Frontal cortex (tissue), 4 donors: Measurements from ENCODE around the gene ZFP36L1. TPM values are rescaled to one million over a fixed set of nuclear protein-coding genes. Genes with fewer than 3 reads are reported as not detected.

ENCODE experiments used
- DNase-seq, 2 donors: peaks; one replicate each; pipeline ENCODE4 v3.0.0; 2012; ENCODE audit warnings: low spot score in 2 of 2
- FAIRE-seq: peaks from 2 replicates; lab custom pipeline; 2012; peaks lifted over from hg19 to GRCh38; lab: Jason Lieb, UNC
- total RNA-seq: library from RNA; depleted of rRNA; stranded (reverse); fragments of >200 nt; gene quantifications from one replicate; pipeline ENCODE4 v1.2.3, GENCODE V29; 2014
- donor health status: control.
- donor health status: control.
- donor health status: control.

The ZFP36L1 gene
- total RNA-seq, 1 donor from 2014 or later, result 4.1 TPM

DNA sequence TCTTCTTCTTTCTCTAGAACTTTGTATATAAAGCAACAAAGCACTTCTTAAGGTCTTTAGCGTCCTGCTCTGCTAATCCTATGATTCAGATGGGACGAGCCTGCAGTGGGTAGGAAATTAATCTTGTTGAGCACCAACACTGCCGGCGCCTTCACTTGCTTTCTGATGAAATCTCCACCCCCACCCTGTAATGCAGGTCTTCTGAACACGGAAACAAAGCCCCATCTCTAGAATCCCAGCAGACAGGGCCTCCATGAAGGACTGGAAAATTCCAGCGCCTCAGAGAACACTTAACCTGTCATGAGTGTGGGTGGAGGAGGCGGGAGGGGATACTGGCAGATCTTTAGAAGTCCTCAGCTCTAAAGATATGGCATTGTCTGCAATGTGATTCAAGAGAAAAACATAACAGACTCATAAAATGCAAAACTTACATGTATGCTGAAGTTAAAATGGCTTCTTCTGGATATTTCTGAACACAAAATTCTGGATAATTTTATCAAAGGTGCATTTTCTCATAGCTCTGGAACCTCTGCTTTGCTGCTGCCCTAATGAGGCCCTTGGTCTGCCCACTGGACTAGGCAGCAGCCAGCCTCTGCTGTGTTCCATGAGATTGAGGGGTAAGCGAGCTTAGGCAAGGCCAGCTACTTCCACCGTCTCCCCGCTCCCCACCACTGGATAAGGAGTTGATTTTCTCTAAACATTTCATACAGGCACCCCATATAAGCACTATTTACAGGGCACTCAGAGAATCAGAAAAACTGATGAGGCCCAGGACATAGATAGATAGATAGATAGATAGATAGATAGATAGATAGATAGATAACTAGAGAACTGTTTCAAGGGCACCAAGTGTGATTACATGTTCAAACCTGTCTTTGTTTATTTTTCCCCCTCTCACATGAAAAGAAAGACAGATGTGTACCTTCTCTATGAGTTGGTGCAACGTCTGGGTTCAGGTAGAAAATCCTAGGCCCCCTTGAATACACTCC is 43.1 kb downstream of the ZFP36L1 start:
- FAIRE-seq, result no peak

DNA sequence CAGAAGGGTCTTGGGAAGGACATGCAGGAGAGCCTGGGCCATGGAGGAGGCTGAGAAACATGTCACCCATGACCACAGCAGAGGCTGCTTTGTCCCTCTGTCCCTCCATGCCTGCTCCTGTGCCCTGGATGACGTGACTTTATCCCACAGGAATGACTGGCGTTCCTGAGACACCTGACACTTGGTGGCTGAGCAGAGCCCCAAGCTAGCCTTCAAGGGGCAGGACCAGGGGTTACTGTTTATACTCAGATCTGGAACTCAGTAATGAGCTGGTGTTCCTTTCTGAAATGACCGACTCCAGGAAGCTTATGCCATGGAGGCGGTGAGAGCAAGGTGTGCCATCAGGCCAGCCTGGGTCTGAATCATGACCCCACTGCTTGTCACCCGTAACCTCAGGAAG is 44.2 kb downstream of the ZFP36L1 start:
- FAIRE-seq (no peak), DNase-seq (no peak)

More for the DNA sequence above, 43.1 kb downstream of the ZFP36L1 start:
- no peak for DNase-seq

DNA sequence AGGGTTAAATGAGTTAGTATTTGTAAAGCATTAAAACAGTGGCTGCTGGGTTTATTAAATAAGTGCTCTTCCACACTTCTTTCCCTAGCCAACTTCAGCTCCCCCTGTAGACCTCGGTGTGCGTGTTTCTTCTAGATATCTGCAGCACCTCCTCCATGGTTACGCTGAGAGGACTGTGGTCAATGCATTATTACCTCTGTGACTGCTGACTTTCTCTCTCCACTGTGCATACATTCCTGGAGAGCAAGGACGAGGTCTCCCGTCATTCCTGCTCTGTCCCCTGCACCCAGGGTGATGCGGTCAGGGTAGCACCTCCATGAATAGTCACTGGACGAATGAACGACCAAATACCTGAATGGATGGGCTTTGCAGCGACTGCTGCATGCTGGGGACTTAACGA is 44.6 kb downstream of the ZFP36L1 start:
- no peak for DNase-seq

DNA sequence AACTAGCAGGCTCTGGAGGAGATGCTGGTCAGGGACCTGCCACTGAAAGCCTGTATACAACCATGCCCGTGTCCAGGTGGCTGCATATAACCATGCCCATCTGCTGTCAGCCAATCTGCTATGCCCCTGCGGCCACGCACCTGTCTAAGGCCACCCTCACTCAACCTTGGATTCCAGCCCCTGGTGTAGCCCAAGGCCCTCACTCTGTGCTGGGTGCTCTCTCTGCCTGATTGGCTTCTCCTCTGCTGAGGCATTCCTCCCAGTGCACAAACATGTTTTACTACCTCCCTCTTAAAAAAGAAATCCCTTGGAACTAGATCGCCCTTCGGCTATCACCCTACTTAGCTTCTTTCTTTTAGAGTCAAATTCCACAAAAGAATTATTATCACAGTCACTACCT is 45.5 kb downstream of the ZFP36L1 start:
- FAIRE-seq, result no peak
- no peak for DNase-seq

More for the DNA sequence above, 44.6 kb downstream of the ZFP36L1 start:
- FAIRE-seq, result no peak

DNA sequence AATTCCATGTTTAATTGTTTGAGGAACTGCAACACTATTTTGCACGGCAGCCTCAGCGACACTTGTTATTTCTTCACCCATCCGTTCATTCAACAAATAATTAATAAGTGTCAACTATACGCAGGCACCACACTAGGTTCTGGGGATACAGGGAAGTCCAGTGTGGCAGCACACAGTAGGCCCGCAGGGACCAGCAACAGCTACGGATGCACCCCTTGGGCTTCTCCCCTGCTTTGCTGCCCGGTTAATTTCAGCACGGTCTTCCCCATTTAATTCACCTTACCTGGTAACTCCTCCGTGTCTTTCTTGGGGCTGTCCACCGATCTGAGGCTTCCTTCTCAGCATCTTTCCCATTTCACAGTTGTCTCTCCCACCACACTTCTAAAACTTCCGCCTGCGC is 48.3 kb downstream of the ZFP36L1 start:
- DNase-seq (no peak), FAIRE-seq (no peak)

DNA sequence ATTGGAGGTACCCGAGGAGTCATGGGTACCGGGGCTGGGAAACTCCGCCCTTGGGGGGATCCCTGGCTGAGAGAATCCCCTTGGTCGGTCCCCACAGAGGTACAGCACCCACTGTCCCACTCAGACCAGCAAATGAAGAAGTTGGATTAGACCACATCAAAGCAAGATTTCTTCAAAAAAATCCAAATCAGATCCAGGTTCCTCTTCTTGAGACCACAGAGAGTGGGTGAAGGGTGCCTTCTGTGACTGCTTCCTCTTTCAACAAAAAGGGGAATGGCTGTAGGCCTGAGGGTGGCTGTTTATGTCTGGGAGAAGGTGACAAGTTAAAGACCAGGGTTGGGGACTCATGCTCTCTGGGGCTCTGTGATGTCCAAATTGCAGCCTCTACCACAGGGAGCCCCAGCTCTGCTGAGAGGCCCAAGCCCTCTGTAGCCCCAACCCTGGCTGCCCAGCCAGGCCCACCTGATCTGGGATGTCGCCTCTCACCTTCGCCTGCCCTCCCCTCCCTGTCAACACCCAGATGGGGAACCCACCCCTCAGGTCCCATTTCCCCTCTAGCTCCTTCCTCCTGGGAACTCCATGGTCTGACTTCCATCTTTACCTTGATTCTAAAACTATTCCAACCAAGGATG is 50.9 kb downstream of the ZFP36L1 start:
- no peak for FAIRE-seq
- no peak for DNase-seq

DNA sequence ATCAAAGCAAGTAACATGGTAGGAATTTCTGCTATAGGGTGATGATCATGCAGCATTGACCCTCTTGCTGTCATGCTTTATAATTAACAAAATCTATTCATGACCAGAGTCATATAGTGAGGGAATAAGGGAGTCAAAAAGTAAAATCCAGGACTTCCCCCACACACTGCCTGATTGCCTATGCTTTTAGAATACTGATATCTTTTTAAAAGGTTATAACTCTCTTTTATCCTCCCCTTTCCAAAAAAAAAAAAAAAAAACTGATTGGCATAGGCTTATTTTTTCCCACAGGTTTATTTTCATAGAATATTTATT is 51.4 kb downstream of the ZFP36L1 start:
- no peak for DNase-seq
- no peak for FAIRE-seq

DNA sequence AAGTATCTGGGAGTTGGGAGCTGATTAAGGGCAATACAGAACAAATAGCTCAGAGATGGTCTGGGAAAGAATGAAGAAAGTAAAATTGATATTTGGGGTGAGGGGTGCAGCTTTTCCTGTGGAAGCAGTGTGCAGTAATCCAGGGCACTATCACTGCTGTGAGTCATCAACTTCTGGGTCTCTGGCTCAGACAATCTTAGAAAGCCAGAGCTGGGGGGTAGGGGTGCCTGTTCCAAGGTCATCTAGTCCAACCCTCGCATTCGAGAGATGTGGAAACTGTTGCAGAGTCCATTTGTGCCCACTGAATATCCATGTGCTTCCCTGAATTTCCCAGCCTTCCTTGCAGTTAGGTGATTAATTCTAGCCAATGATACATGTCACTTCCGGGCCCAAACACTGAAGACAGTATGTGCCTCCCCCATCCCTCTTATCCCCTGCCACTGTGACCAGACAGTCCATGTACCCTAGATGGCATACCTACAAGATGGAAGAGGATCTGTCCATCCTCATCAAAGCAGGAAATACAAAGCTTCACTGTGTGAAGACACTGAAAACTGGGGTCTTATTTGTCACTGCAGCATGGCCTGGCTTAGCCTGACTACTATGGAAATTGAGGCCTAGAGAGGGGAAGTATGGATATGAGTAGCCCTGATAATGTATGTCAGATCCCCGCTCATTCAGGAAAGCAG is 51.9 kb downstream of the ZFP36L1 start:
- DNase-seq (no peak), FAIRE-seq (no peak)

DNA sequence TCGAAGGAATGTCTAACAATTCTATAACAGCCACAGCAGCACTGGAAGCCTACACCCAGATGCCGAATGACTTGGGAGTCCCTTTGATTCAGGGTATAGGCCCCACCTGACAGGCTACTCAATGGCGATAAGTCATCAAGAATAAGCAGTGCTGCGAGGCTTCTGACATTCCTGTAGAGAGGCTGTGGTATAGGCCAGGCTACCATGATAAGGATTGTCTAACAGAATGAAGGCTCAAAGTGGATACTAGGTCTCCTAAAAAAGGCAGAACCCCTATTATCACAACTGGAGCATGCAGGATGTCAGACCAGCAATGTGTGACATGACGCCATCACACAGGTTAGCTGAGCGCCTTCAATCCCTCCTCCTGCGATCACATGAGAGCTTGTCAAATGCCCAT is 53.2 kb downstream of the ZFP36L1 start:
- FAIRE-seq (no peak), DNase-seq (no peak)

DNA sequence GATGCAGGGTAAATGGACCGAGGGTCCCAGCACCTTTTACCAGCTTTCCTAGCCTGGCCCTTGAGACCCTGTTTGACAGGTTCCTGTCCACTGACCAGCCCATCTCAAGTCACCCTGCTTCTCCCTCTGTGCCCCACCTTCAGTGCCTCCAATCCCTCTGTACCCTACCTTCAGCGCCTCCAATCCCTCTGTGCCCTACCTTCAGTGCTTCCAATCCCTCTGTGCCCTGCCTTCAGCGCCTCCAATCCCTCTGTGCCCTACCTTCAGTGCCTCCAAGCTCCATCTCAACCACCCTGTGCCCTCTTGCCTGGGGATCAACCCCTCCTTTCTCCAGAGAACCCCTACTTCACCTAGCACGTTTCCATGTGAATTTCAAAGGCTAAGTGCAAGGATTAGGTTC is 54.3 kb downstream of the ZFP36L1 start:
- no peak for DNase-seq
- FAIRE-seq, result no peak

Other genes starting within 250 kb of the ZFP36L1 start
- gene ACTN1, start 186.2 kb upstream of the ZFP36L1 start, total RNA-seq, result 15.1 TPM